GM18867 (cell line): ENCODE measurements around the gene RING1.
"Not testable (repeated sequence)": the region's sequence is repeated elsewhere in the genome, so short reads cannot be mapped to it uniquely, and the experiment has no call there.

Experiments
- ATAC-seq: cut with Tn5 transposase; IDR thresholded peaks from one replicate; pipeline ENCODE4 v1.9.1; 2021; ENCODE audit warnings: mild to moderate bottlenecking, moderate library complexity; ENCODE audit not compliant: unreplicated experiment

Gene RING1

DNA sequence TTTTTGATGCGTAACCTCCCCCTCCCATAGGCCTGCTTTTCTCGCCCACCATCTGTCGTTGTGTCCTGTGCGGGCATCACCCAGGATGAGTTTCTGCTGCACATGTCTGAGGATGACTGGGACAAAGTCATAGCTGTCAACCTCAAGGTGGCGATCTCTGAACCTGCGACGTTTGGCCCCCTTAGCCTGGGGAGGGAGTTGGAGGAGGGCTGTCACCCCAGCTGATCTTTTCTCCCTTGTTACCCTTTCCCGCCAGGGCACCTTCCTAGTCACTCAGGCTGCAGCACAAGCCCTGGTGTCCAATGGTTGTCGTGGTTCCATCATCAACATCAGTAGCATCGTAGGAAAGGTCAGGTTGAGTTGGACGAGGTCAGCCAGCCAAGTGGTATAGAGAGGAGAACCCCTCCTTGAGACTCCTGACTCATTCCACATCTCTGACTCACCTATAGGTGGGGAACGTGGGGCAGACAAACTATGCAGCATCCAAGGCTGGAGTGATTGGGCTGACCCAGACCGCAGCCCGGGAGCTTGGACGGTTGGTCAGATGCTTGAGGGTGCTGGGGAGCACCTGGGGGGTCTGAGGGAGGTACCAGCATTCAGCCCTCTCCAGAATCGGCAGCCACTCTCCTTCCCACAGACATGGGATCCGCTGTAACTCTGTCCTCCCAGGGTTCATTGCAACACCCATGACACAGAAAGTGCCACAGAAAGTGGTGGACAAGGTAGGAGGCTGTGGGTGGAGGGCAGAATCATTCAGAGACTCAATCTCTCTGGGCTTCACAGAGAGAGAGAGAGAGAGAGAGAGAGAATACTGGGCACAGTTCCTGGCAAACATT, 2.9 kb upstream of the RING1 start:
- no peak for ATAC-seq

DNA sequence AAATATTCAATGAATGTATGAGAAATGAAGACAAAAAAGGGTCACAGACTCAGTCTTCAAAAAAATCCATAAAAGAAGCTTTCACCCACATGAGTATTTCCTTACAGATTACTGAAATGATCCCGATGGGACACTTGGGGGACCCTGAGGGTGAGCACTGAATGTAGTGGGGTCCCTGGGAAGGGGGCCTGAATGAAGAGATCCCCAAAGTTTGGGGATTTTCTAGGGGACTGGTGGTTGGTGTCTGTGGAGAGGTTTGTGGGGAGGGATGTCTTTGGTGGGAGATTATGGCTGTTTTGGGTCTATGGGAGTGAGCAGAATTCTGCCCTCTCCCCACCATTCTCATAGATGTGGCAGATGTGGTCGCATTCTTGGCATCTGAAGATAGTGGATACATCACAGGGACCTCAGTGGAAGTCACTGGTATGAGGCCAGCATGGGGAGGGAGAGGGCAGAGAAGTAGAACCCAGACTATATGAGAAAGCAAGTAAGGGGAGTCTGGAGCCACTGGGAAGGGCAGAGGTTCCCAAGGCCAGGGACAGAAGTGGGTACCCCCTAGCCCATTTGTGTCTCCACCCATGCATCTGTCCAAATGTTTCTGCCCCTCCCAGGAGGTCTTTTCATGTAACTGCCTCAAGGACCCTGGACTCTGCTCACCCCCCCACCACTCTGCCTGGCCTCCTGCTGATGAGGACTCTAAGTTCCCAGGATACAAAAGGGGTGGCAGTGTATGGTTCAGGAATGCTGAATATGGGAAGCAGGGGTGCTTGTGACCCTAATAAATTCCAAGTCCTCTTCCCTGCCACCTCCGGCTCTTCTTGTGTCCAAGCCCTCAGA, 2.1 kb upstream of the RING1 start:
- ATAC-seq, result no peak

DNA sequence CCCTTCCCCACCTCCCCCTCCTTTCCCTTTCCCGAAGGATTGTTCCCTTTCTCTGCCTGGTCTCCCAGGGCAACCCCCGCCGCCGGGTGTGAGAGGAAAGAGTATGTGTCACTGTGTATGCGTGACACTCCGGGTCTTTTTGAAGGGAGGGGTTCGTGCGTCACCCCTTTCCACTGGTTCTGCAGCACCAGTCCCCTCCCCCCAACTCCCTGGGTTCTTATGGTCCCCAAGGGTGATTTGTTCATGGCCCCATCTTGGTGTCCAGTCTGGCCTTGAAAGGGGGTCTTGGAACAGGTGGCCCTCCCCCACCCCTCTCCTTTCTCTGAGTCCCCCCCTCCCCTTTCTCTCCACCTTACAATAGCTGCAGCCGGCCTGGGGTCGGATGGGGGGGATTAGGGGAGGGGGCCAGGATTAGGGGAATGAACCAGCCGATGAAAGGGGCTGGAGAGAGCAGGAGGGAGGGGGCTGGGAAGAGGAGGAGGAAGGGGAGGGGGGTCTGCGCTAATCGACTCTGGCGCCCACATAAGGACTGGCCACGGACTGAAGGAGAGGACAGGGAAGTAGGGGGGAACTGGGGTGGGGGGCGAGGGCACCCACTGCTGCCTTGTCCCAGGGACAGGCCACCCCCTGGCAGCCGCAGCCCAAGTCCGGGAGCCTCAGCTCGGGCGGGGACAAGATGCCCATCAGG, 1.3 kb upstream of the RING1 start:
- ATAC-seq, result no peak

DNA sequence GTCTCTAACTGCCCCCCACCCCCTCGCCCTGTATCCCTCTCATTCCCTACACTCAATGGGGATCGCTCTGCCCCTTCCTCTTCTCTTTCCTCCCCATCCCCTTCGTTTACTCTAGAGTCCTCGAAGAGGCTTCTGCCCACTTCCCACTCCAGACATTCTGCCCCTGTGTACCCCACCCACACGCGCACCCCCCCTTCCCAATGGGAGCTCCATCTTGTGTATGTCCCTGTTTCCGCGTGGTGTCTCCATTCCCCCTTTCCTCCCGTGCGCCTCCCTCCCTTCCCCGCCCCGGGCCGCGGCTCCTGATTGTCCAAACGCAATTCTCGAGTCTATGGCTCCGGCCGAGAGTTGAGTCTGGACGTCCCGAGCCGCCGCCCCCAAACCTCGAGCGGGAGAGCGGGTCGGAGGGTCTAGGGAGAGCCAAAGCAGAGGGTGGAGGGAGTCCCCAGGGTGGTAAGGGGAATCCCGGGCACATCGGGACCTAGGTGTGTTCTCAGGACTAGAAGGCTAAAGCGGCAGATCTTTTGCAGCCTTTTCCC, 679 bp upstream of the RING1 start:
- ATAC-seq, result no peak

DNA sequence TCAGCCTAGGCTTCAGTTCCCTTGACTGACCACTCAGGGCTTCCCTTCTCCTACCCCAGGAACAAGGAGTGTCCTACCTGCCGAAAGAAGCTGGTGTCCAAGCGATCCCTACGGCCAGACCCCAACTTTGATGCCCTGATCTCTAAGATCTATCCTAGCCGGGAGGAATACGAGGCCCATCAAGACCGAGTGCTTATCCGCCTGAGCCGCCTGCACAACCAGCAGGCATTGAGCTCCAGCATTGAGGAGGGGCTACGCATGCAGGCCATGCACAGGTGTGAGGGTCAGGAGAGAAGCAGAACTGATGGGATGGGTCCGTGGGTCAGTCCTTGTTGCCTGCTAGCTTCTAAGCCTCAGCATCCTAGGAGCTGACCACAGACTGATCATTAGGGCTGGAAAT, 1.6 kb downstream of the RING1 start:
- ATAC-seq, result no peak

DNA sequence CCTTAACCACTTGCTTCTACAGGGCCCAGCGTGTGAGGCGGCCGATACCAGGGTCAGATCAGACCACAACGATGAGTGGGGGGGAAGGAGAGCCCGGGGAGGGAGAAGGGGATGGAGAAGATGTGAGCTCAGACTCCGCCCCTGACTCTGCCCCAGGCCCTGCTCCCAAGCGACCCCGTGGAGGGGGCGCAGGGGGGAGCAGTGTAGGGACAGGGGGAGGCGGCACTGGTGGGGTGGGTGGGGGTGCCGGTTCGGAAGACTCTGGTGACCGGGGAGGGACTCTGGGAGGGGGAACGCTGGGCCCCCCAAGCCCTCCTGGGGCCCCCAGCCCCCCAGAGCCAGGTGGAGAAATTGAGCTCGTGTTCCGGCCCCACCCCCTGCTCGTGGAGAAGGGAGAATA, 2.8 kb downstream of the RING1 start:
- ATAC-seq, result no peak

DNA sequence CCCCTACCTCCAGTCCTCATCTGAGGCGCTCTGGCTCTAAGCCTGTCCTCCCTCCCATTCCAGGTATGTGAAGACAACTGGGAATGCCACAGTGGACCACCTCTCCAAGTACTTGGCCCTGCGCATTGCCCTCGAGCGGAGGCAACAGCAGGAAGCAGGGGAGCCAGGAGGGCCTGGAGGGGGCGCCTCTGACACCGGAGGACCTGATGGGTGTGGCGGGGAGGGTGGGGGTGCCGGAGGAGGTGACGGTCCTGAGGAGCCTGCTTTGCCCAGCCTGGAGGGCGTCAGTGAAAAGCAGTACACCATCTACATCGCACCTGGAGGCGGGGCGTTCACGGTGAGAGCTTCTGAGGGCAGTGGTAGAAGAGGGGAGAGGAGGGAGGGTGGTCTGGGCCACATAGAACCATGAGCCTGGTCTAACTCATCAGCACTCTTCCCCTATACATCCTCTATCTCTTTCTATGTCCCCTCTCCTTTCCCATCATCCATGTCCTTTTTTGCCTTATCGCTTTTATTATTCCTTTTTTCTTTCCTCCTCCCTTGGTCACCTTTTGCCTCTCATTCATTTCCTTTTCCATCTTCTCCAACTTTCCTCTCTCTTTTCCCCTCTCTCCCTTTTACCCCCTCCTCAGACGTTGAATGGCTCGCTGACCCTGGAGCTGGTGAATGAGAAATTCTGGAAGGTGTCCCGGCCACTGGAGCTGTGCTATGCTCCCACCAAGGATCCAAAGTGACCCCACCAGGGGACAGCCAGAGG, 3.5 kb downstream of the RING1 start:
- no peak for ATAC-seq

DNA sequence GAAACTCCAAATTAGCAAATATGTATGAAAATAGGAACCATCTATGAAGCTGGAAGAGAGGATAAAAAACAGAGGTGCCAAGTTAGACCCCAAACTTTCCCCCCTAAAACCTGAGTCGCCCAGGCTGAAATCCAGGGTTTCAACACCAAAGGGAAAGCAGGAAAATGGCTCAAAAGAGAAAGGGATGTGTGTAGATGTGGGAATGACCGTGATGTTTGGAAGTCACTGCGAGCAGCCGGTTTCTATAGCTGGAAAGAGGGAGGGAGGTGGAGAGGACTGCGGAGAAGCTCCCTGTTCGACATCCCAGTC, 4.5 kb downstream of the RING1 start:
- ATAC-seq, result no peak

DNA sequence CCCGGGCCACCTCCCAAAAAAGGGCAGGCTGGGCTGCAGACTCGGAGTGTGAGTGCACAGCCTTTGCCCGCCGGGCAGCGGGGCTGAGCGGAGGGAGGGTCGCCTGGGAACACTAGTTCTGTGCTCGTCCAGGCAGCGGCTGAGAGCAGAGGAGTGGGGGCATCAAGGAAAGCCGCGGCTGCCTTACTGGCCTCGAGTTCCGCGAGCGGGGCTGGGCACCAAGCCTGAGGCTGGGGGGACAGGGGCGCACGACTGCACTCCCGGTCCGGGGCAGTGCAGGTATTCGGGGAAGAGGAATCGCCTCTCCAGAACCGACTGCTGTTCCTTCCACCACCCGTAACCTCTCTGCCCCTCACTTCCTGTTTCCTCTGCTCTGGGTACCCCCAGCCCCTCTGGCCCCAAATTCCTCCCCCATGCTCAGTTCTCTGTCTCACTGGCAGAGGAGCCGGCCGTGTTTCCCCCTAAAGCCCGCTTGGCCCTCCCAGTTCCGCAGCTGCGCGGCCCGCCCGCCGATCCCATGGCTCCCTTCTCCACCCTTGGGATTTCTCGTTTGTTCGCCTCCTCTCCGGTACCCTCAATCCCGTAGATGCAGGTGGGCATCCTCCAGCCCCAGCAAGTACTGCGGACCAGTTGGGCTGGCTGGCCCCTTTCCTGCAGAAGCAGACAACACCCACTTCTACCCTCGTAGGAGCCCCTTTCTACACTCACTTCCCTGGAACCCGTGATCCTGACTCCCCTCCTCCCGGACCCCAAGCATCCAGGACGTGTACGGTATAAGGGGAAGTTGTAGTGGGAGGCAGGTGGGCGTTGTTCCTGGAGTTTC, 5.1 kb downstream of the RING1 start:
- ATAC-seq, result no peak

DNA sequence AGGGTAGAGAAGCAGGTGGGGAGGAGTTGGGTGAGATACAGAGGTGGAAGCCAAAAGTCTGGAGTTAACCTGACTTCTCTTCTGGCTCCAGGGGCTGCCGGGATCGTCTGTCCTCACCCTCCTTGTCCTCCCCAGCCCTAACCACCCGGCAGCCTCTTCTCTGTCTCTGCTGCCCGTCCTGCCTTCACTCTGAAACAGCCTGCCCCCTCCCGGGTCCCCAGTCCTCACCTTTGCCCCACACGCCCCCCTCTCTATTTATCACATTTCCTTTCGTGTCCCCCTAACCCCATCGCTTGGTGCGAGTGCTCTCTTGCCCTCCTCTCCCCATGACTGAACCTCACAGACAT, 5.7 kb downstream of the RING1 start:
- ATAC-seq, result no peak

DNA sequence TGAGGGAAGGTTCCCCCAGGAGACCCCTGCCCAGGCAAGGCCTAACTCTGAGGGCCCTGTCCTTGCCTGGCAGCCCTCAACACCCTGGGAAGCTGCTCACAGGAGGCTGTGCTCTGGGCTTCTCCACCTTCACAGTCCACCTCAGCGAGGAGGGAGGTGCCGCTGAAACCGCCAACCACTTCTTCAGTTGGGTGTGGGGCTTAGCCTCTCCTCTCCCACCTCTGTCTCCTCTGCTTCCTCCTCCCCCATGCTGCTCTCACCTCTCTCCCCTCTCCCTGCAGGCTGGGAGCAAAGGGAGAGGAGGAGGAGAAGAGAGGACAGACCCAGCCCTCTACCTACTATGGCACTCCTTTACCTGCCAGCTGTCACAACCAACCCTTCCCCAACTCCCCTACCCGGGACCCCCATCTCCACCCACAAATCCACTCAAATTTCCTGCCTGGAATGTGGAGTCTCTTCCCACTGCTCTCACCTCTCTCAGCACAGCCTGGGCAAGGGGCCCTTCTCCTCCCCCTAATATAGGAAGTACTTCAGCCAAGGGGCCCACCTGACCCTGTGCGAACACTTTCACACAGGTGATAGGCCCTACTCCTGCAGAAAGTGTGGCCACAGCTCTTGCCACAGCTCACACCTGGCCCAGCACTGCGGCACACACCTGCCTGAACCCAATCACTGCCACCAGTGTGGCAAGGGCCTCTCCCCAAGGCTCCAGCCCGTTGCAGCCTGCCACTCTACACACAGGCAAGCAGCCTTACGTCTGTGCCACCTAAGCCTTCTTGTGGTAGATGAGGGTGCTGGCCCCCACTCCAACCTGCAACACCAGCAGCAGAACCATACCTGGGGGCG, 7.2 kb downstream of the RING1 start:
- no peak for ATAC-seq

DNA sequence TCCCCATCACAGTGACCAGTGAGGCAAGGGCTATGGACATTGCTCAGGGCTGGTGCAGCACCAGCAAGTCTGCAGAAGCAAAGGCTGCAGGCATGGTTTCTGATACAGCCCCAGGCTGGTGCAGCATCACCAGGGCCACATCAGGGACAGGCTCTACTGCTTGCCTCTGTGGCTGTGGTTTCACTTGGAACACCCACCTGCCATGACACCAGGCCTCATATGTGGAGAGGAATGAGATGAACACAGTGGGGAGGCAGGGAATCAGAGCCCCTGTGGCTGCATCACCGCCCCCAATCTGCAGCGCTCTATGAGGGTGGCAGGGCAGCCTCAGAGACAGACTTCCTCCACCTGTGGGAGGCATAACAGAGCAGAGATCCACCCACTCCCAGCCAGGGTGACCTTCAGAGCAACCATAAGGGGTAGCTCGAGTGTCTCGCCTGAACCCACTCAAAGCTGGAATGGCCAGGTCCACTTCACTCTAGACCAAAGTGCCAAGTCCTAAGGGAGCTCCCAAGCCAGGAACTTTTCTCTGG, 7.9 kb downstream of the RING1 start:
- no peak for ATAC-seq

DNA sequence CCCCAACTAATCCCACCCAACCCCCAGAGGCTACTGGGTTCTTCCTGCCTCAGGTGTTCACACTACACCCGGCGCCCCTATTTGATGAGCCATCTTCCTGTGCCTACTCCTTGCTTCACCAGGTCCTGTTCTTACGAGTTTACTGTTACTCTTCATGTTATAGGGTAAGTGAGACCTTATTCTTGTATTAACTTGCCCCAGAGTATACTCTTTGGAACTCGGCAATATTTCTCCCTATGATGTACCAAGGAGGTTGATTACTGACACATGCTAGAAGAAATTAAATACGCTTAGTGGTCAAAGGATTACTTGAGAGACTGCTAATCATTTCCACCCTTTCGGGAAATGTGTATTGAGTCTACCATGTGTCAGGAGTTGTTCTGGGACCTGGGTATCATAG, 8.9 kb downstream of the RING1 start:
- no peak for ATAC-seq

DNA sequence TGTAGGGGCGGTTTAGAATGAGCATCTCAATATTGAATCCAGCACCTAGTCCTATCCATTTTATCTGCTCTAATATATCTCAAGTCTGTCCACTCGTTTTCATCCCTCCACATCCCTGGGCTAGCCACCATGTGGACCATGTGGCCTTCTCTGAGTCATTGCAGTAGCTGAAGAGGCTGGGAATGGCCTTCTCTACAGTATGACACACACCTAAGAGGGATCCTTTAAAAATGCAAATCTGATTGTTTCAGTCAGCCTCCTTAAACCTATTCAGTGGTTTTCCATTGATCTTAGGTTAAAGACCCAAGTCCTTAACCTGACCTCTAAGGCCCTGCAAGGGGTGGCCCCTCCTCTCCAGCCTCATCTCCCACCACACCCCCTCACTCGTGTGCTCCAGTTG, 9.4 kb downstream of the RING1 start:
- ATAC-seq, result no peak

DNA sequence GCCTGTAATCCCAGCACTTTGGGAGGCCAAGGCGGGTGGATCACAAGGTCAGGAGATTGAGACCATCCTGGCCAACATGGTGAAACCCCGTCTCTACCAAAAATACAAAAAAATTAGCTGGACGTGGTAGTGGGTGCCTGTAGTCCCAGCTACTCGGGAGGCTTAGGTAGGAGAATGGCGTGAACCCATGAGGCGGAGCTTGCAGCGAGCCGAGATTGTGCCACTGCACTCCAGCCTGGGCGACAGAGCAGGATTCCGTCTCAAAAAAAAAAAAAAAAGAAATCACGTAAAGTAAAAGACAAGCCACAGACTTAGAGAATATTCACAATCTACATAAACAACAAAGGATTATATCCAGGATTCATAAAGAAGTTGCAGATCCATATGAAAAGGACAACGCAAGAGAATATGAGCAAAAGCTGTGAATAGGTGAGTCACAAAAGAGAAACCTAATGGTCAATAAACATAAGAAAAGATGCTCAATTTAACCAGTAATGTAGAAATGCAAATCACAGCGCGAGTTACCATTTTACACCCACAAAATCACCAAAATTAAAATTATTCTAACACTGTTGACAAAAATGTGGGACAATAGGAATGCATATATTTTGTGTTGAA, 18.3 kb downstream of the RING1 start:
- ATAC-seq, result not testable (repeated sequence)

DNA sequence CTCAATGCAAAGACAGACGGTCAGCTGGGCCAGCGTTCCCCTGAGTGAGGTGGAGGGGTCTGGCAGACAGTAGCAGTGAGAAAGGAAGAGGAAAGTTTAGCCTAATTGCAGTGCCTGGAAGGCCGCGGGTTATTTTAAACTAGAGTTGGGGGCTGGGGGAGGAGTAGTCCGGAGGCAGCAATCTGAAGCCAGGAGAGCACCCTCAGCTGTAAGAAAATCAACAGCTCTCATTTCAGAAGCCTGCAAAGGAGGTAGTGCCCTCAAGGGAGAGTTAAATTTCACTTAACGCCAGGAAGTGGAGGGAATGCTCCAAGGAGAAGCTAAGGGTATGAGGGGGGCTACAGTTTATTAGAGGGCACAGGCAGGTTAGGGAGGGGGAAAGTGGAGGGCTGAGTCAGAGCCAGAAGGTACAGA, 26.9 kb downstream of the RING1 start:
- ATAC-seq, result no peak

DNA sequence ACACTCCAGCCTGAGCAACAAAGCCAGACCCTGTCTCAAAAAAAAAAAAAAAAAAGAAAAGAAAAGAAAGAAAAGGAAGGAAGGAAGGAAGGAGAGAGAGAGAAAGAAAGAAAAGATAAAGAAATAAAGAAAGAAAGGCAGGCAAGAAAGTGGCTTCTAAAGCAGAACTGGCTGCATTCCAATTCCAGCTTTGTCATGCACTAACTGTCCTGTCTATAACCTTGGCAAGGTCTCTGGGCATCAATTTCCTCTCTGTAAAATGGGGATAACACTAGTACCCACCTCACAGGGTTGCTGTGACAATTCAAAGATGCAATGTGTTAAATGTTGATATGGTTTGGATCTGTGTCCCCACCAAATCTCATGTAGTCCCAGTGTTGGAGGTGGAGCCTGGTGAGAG, 28.0 kb downstream of the RING1 start:
- ATAC-seq, result no peak

DNA sequence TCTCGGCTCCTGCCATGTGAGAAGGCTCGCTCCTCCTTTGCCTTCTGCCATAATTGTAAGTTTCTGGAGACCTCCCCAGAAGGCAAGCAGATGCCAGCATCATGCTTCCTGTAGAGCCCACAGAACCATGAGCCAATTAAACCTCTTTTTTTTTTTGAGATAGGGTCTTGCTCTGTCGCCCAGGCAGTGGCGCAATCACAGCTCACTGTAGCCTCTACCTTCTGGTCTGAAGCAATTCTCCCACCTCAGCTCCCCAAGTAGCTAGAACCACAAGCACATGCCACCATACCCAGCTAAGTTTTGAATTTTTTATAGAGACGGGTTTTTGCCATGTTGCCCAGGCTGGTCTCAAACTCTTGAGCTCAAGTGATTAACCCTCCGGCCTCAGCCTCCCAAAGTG, 28.6 kb downstream of the RING1 start:
- no peak for ATAC-seq

DNA sequence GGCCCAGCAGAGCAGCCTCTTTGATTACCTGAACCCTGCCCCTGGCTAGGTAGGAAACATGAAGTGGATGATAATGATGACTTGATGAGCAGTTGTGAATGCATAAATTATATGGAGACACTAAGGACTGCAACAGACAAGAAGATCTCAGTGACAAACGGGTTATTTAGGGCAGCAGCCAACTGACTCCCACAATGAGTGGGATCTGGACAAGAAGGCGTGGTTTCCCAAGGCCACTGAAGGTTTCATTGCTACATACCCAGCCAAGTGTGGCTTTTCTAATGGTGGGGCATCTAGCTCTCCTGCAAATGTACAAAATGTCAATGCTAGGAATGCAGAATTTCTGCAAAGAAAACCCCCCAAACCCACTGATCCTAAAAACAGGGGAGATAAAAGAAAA, 29.4 kb downstream of the RING1 start:
- ATAC-seq, result no peak
